GM12891 (cell line): ENCODE measurements around the gene AFDN.
A peak's percentile ranks its signal among the peaks of the same experiment; 100 is the strongest.

Experiments
- DNase-seq: peaks from one replicate; pipeline ENCODE4 v3.0.0; 2011; ENCODE audit warnings: low spot score; ENCODE audit not compliant: insufficient read length
- FAIRE-seq: peaks from 2 replicates; lab custom pipeline; 2011; peaks lifted over from hg19 to GRCh38; lab: Jason Lieb, UNC
- PAX5 ChIP-seq: IDR thresholded peaks from 2 replicates; pipeline ENCODE4 v1.6.1; 2011; ENCODE audit warnings: low read length, moderate library complexity, mild to moderate bottlenecking; ENCODE audit not compliant: insufficient read depth, severe bottlenecking
- POLR2A ChIP-seq: IDR thresholded peaks from 2 replicates; pipeline ENCODE4 v1.6.1; 2011; ENCODE audit warnings: low read depth, low read length, control low read depth
- POLR2AphosphoS5 ChIP-seq: IDR thresholded peaks from 2 replicates; pipeline ENCODE4 v1.6.1; 2011; ENCODE audit warnings: low read depth, low read length, control low read depth
- POU2F2 ChIP-seq: IDR thresholded peaks from 2 replicates; pipeline ENCODE4 v1.6.1; 2011; ENCODE audit warnings: low read depth, mild to moderate bottlenecking, control low read depth, low read length, moderate library complexity
- SPI1 ChIP-seq: IDR thresholded peaks from 2 replicates; pipeline ENCODE4 v1.6.1; 2011; ENCODE audit warnings: low read depth, low read length, control low read depth
- TAF1 ChIP-seq: IDR thresholded peaks from 2 replicates; pipeline ENCODE4 v1.6.1; 2011; ENCODE audit warnings: low read depth, low read length, control low read depth

AFDN gene

DNA sequence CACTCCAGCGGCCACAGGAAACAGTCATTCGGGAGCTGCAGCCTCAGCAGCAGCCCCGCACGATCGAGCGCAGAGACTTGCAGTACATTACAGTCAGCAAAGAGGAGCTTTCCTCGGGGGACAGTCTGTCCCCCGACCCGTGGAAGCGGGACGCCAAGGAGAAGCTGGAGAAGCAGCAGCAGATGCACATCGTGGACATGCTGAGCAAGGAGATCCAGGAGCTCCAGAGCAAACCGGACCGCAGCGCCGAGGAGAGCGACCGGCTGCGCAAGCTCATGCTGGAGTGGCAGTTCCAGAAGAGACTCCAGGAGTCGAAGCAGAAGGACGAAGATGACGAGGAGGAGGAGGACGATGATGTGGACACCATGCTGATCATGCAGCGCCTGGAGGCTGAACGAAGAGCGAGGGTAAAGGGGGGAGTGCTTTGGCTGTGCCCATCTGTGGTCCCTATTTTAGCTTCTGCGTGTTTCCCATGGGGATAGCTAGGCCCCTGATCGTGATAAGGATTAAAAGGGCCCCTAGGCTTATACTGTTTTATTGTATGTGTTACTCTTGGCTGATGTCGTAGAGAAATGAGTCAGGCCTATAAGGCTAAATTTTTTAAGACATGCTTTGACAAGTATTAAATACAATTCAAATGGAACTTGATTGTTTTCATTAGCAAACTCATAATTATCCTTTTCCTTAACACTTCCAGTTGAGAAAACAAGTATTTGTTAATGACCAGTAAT is 125.2 kb downstream of the AFDN start:
- FAIRE-seq, result no peak
- no peak for DNase-seq
- TF ChIP-seq POU2F2 (no peak), POLR2AphosphoS5 (no peak), PAX5 (no peak), TAF1 (no peak), SPI1 (no peak), POLR2A (no peak)

DNA sequence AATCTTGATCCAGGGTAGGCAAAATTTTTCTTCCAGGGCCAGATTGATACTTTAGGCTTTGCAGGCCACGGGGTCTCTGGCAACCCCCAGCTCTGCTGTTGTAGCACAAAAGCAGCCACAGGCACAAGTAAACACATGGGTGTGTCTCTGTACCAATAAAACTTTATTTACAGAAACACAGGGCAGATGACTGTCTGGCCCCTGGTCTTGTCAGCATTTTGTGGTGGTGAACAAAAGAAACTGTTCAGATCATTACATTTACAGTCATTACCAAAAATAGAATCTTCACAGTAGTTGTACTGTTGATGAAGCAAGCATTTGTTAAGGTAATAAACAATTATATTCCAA is 125.8 kb downstream of the AFDN start:
- no peak for DNase-seq

DNA sequence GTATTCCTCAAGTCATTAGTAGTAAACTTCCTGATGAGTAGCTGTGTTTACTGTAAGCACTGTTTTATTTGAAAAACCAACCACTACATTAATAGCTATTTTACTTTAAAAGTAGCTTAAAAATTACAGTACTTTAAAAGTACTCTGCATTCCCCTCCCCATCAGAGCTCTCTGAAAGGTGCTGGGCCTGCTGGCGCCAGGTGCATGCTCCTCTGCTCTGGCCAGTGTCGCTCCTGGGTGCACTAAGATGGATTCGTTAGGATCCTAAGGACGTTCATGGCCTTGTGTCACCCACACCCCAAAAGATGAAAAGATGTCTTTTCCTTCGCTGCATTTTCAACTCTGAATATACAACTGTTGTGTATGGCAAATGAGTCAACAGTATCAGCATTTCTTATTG is 126.8 kb downstream of the AFDN start:
- FAIRE-seq (no peak), DNase-seq (no peak)
- no peak for TF ChIP-seq TAF1
- no peak for TF ChIP-seq SPI1
- no peak for TF ChIP-seq POU2F2
- TF ChIP-seq PAX5, result no peak
- TF ChIP-seq POLR2A, result no peak
- TF ChIP-seq POLR2AphosphoS5, result no peak

More for the DNA sequence above, 125.8 kb downstream of the AFDN start:
- FAIRE-seq, result no peak
- TF ChIP-seq SPI1 (no peak), PAX5 (no peak), POLR2A (no peak), TAF1 (no peak), POLR2AphosphoS5 (no peak), POU2F2 (no peak)

DNA sequence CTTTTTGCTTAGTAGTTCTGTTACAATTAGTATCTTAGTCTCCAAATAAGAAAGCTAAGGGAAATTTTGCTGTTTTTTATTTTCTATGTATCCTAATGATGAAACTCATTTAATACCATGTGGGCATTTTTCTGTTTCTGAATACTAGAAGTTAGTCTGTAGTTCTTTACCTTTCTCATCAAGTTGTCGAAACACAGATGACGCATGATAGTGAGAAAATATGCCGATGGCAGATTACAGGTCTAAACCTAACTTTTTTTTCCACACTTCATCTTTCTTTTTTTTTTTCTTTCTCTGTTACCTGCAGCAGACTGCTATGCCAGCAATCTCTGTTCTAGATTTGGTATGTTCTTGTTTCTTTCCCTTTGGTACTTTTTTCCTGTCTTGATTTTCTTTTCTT is 127.4 kb downstream of the AFDN start:
- no peak for FAIRE-seq
- no peak for DNase-seq
- TF ChIP-seq POLR2A (no peak), SPI1 (no peak), PAX5 (no peak), POU2F2 (no peak), TAF1 (no peak), POLR2AphosphoS5 (no peak)

DNA sequence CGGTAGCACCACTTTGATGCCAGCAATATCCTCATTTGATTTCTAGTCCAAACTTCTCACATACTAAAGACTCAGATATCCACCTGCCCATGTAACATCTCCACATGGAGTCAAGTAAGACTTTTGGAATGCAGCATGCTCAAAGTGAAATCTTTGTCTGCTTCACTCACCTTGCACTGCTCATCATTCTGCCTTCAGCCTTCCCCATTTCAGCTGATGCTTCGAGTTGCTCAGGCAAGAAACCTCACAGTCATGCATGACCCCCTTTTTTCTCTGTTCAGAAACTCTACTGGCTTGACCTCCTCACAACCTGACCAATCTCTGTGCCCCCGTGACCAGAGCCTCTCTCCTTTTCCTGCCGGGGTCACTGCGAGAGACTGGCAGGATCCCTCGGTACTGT is 129.8 kb downstream of the AFDN start:
- FAIRE-seq, result peak; percentile 9
- no peak for DNase-seq

DNA sequence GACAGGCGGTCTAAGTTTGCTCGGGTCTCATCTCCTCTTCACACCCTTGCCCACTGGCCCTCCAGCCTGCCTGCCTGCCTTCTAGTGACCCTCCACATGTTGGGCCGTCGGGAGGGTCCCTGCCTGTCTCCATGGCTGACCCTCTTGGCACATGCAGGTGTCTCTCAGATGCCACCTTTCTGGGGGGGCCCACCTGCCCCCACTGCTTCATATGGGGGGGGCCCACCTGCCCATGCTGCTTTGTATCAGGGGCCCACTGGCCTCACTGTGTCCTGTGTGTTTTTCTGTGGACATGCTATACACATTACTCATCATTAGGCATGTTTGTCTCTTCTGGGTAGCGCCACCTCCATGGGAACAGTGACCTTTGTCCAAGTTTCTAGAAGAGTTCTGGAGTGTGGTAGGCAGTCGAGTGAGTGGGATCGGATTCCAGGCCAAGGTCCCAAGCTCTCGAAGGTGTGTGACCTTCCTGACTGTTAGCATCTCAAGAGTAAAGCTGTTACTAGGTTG is 130.3 kb downstream of the AFDN start:
- TF ChIP-seq POLR2AphosphoS5, result no peak
- TF ChIP-seq POLR2A, result no peak
- TF ChIP-seq PAX5, result no peak
- TF ChIP-seq POU2F2, result no peak
- FAIRE-seq, result no peak
- no peak for DNase-seq

More for the DNA sequence above, 129.8 kb downstream of the AFDN start:
- no peak for TF ChIP-seq POU2F2
- no peak for TF ChIP-seq POLR2A
- no peak for TF ChIP-seq TAF1
- no peak for TF ChIP-seq POLR2AphosphoS5
- TF ChIP-seq SPI1, result no peak
- no peak for TF ChIP-seq PAX5

DNA sequence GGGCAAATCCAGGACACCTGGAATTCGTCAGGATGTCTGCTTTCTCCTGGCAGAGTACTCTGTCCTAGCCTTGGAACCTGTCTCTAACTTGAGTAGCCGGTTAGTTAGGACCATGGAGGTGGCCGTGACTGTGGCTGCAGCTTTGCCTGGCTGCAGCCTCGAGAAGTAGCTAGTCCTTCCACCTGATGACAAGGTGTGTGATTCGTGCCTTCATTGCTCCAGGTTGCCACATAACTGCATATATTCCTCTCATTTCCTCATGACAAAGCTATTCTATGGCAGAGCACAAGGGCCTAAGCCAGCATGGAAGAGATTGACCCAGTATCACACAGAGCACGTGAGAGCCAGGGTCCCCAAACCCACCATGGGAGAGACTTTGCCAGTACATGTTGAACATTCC is 130.9 kb downstream of the AFDN start:
- TF ChIP-seq POU2F2 (no peak), POLR2AphosphoS5 (no peak), POLR2A (no peak)
- no peak for DNase-seq
- FAIRE-seq, result peak; percentile 20

DNA sequence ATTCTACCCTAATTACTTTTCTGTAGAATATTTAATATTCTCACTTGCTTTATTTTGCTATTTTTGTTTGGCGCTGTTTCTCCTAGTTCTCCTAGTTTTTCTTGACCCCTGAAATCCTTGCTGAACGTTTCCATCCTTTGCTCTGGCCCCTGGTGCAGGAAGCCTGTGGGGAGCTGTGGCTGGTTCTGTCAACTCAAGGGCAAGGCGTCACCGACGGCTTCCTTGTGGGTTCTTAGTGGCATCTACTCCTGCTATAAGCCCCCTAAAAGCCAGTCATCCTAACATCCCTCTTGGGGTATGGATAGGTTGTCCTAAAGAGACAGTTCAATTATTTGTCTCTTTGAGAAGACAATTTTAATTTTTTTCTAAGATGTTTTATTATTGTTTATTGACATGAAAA is 133.9 kb downstream of the AFDN start:
- no peak for DNase-seq
- no peak for FAIRE-seq
- TF ChIP-seq POU2F2 (no peak), TAF1 (no peak), SPI1 (no peak), POLR2A (no peak)

DNA sequence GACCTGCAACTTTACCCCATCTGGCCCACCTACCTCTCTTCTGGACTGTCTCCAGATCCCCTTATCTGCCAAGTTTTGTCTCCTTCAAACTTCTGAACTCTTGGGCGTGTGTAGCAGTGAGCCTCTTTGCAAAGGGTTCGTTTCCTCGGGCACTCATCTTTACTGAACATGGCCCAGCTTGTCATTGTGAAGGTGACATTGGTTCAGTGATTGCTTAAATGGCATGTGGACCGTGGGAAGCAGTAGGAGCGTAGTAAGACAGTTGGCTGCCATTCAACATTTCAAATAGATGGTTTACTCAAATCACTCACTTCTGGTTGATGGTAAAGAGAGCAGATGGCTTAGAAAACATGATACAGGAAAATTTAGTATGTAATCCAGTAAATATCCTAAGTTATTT is 136.0 kb downstream of the AFDN start:
- no peak for TF ChIP-seq POLR2A
- no peak for TF ChIP-seq POU2F2
- no peak for TF ChIP-seq POLR2AphosphoS5
- TF ChIP-seq SPI1, result no peak
- TF ChIP-seq PAX5, result no peak
- no peak for TF ChIP-seq TAF1
- FAIRE-seq, result no peak
- DNase-seq, result no peak

DNA sequence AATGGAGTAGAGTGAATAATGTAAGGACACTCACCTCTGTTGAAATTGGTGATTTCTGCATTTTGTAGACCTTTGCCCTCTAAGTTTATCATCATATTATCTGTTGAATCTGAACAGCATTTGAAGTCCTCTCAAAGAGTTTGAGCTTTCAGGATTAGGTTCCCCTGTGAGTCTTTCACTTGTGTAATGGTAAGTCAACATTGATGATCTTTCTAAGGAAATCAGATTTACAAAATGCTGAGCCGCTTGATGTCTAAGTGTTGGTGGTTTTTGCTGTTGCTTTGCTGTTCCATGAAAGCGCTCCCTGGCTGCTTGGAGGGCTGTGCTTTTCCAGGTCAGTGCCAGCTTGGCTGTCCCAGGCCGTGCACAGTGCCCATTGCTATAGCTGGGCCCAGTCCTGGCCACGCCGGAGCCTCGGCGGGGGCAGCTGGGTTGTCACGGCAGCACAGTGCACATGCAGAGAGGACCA is 136.9 kb downstream of the AFDN start:
- no peak for FAIRE-seq
- DNase-seq, result no peak
- no peak for TF ChIP-seq POU2F2
- TF ChIP-seq POLR2A, result no peak
- no peak for TF ChIP-seq POLR2AphosphoS5
- no peak for TF ChIP-seq PAX5
- no peak for TF ChIP-seq SPI1
